K562 (cell line): ENCODE data around the gene PRRT1. TPM values are rescaled to one million over a fixed set of nuclear protein-coding genes. Genes with fewer than 3 reads are reported as not detected.
A peak's percentile ranks its signal among the peaks of the same experiment; 100 is the strongest.

ENCODE experiments used
- CBX3 ChIP-seq, 2 experiments: IDR thresholded peaks; 1 replicate in 1 of 2; 2 replicates in 1 of 2; pipeline ENCODE4 v1.6.1; 2012; ENCODE audit warnings: inconsistent platforms in 2 of 2, low read length in 2 of 2, borderline replicate concordance in 1 of 2, control low read depth in 1 of 2
- GATAD2A ChIP-seq: fragments of 450-650 bp; IDR thresholded peaks from 2 replicates; pipeline ENCODE4 v1.6.1; 2017
- HDGF ChIP-seq: fragments of 450-650 bp; IDR thresholded peaks from 2 replicates; pipeline ENCODE4 v1.6.1; 2016
- LEF1 ChIP-seq: fragments of 450-650 bp; IDR thresholded peaks from 2 replicates; pipeline ENCODE4 v1.6.1; 2016; ENCODE audit warnings: mild to moderate bottlenecking
- POLR2H ChIP-seq: IDR thresholded peaks from 2 replicates; pipeline ENCODE4 v1.6.1; 2016; ENCODE audit warnings: missing genetic modification characterization, low read depth, mild to moderate bottlenecking, control low read depth, missing compliant biosample characterization, moderate library complexity
- ZBTB40 ChIP-seq, 2 experiments: fragments of 450-650 bp in 1 of 2; sonication (generic) in 1 of 2; formaldehyde crosslinking in 1 of 2; IDR thresholded peaks; 2 replicates each; pipeline versions ENCODE4 v1.7.1 to v1.9.0; 2016 to 2022; ENCODE audit warnings: inconsistent platforms in 1 of 2, mild to moderate bottlenecking in 1 of 2, missing genetic modification reagents in 1 of 2
- ZNF274 ChIP-seq: IDR thresholded peaks from 2 replicates; pipeline ENCODE4 v1.6.1; 2011; ENCODE audit warnings: low read depth, mild to moderate bottlenecking, low read length, moderate library complexity, borderline replicate concordance
- ZNF449 ChIP-seq: fragments of 250-450 bp; sonication (Bioruptor Pico); IDR thresholded peaks from 2 replicates; pipeline ENCODE4 v1.8.0; 2022; ENCODE audit warnings: moderate library complexity, mild to moderate bottlenecking, inconsistent platforms
- ZNF707 ChIP-seq: fragments of 250-450 bp; sonication (Bioruptor Pico); conservative IDR thresholded peaks from 2 replicates; pipeline ENCODE4 v1.8.0; 2022; ENCODE audit warnings: inconsistent platforms, mild to moderate bottlenecking, moderate library complexity
- polyA plus RNA-seq, 8 experiments: library from polyadenylated mRNA; depleted of rRNA in 4 of 8; stranded (reverse) in 5 of 8; unstranded in 3 of 8; fragments of >200 nt; fragmentation: Nextera tagmentation in 2 of 8; fragmentation: Illumina TruSeq in 1 of 8; extraction: Ambion mirVana in 2 of 8; extraction: Trizol in 1 of 8; gene quantifications; 2 replicates each; pipeline versions ENCODE4 v1.2.1 to v1.2.3, GENCODE V29; 2011 to 2014; ENCODE audit warnings: inconsistent platforms in 1 of 8, missing spikeins in 1 of 8
- total RNA-seq, 7 experiments: library from RNA; depleted of rRNA in 6 of 7; stranded (reverse); fragments of >200 nt in 6 of 7; fragmentation: Illumina TruSeq in 2 of 7; extraction: Trizol in 2 of 7; gene quantifications; 2 replicates each; pipeline versions ENCODE4 v1.2.1 to v1.2.3, GENCODE V29; 2011 to 2021; ENCODE audit warnings: low replicate concordance in 1 of 7
- TF ChIP-seq, protein P1 (sequence below): IDR thresholded peaks from 2 replicates; pipeline ENCODE4 v1.6.1; 2012; ENCODE audit warnings: low read depth, low read length, improper control_type of control experiment, borderline replicate concordance
- TF ChIP-seq, protein P2 (sequence below), 2 experiments: fragments of 450-650 bp; conservative IDR thresholded peaks; 2 replicates each; pipeline ENCODE4 v1.6.1; 2017; ENCODE audit warnings: mild to moderate bottlenecking in 2 of 2, moderate library complexity in 2 of 2

PRRT1 gene
- total and polyA plus RNA-seq, 9 of the 15 experiments (the other 6 are each of a cell fraction or from before 2014, with no cell fraction given), result 0.14 to 3.5 (median 0.41) TPM

GRCh38 chr6:32167761-32168262, 16.1 kb upstream of the PRRT1 start (continued):
- TF ChIP-seq ZBTB40 (IDR thresholded peaks at IDR 0.05) (no peak), ZBTB40 (CRISPR knock-in tag; IDR thresholded peaks at IDR 0.05) (no peak), ZNF449 (peak; percentile 77; the same call in 1 of the 2 replicates), POLR2H (no peak), ZNF707 (CRISPR knock-in tag) (peak; percentile 37; the same call in 1 of the 2 replicates), ZNF274 (no peak), GATAD2A (peak; percentile 88), CBX3 (IDR thresholded peaks at IDR 0.05; ENCODE audit: borderline replicate concordance in 1 of 2, low read length in 2 of 2) (peak in 1 of 2 experiments; percentile 68; a peak in 1 of 3 replicates), HDGF (peak; percentile 96; the same call in 1 of the 2 replicates), LEF1 (peak; percentile 97)
- TF ChIP-seq, protein P1, sequence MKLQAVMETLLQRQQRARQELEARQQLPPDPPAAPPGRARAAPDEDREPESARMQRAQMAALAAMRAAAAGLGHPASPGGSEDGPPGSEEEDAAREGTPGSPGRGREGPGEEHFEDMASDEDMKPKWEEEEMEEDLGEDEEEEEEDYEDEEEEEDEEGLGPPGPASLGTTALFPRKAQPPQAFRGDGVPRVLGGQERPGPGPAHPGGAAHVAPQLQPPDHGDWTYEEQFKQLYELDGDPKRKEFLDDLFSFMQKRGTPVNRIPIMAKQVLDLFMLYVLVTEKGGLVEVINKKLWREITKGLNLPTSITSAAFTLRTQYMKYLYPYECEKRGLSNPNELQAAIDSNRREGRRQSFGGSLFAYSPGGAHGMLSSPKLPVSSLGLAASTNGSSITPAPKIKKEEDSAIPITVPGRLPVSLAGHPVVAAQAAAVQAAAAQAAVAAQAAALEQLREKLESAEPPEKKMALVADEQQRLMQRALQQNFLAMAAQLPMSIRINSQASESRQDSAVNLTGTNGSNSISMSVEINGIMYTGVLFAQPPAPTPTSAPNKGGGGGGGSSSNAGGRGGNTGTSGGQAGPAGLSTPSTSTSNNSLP, result peak; percentile 96
- TF ChIP-seq, protein P2, sequence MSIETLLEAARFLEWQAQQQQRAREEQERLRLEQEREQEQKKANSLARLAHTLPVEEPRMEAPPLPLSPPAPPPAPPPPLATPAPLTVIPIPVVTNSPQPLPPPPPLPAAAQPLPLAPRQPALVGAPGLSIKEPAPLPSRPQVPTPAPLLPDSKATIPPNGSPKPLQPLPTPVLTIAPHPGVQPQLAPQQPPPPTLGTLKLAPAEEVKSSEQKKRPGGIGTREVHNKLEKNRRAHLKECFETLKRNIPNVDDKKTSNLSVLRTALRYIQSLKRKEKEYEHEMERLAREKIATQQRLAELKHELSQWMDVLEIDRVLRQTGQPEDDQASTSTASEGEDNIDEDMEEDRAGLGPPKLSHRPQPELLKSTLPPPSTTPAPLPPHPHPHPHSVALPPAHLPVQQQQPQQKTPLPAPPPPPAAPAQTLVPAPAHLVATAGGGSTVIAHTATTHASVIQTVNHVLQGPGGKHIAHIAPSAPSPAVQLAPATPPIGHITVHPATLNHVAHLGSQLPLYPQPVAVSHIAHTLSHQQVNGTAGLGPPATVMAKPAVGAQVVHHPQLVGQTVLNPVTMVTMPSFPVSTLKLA (conservative IDR thresholded peaks at IDR 0.05), result peak; percentile 40 to 73; a peak in 3 of 4 replicates
